WTC11 (cell line): Measurements from ENCODE around the gene MUC4. TPM values are rescaled to one million over a fixed set of nuclear protein-coding genes. Genes with fewer than 3 reads are reported as not detected.
A peak's percentile ranks its signal among the peaks of the same experiment; 100 is the strongest.

Source experiments
- ATAC-seq: fragments of 200-7000 bp; cut with Tn5 transposase; 2 replicates; pipeline ENCODE4 v1.10.0; 2021; ENCODE audit warnings: mild to moderate bottlenecking, moderate library complexity
- CTCF ChIA-PET: fragments of 300-600 bp; sonication (Branson Sonifier 250); formaldehyde crosslinking; loops from one replicate; lab custom pipeline; 2021; ENCODE audit warnings: antibody characterized with exemption; lab: Charles Lee
- POLR2A ChIA-PET: fragments of 350-600 bp; sonication (Branson Sonifier 250); formaldehyde crosslinking; loops from one replicate; lab custom pipeline; 2021; ENCODE audit warnings: antibody characterized with exemption; lab: Charles Lee
- DNase-seq: peaks from one replicate; pipeline ENCODE4 v3.0.0; 2021; ENCODE audit warnings: low spot score
- H3K27ac Mint-ChIP-seq: 2 replicates; pipeline ENCODE4 v1.8.0; 2021; ENCODE audit warnings: mixed read lengths
- H3K27me3 Mint-ChIP-seq: 2 replicates; pipeline ENCODE4 v1.8.0; 2021; ENCODE audit warnings: low read depth, mild to moderate bottlenecking, moderate library complexity, mixed read lengths
- H3K36me3 Mint-ChIP-seq: 2 replicates; pipeline ENCODE4 v1.8.0; 2021; ENCODE audit warnings: mixed read lengths
- H3K4me1 Mint-ChIP-seq: 2 replicates; pipeline ENCODE4 v1.8.0; 2022; ENCODE audit warnings: mixed read lengths
- H3K4me3 Mint-ChIP-seq: 2 replicates; pipeline ENCODE4 v1.8.0; 2021; ENCODE audit warnings: mild to moderate bottlenecking, moderate library complexity, mixed read lengths
- H3K9me3 Mint-ChIP-seq: 2 replicates; pipeline ENCODE4 v1.8.0; 2021; ENCODE audit warnings: mixed read lengths
- ATF1 ChIP-seq: sonication (generic); formaldehyde crosslinking; IDR thresholded peaks from 2 replicates; pipeline ENCODE4 v1.8.1; 2023; ENCODE audit warnings: mild to moderate bottlenecking, moderate library complexity, missing genetic modification reagents
- ETV6 ChIP-seq: sonication (generic); formaldehyde crosslinking; IDR thresholded peaks from 2 replicates; pipeline ENCODE4 v1.8.1; 2022; ENCODE audit warnings: mild to moderate bottlenecking, missing genetic modification reagents
- FOXK1 ChIP-seq: sonication (generic); formaldehyde crosslinking; IDR thresholded peaks from 2 replicates; pipeline ENCODE4 v1.8.0; 2022; ENCODE audit warnings: mild to moderate bottlenecking, moderate library complexity, missing genetic modification reagents
- GTF2I ChIP-seq: fragments of 250-450 bp; sonication (Bioruptor Pico); conservative IDR thresholded peaks from 2 replicates; pipeline ENCODE4 v1.4.0; 2021; ENCODE audit warnings: mild to moderate bottlenecking
- IRF2 ChIP-seq: sonication (generic); formaldehyde crosslinking; IDR thresholded peaks from 2 replicates; pipeline ENCODE4 v1.8.0; 2022; ENCODE audit warnings: low read depth, missing genetic modification reagents, borderline replicate concordance
- JAZF1 ChIP-seq: fragments of 250-450 bp; sonication (Bioruptor Pico); IDR thresholded peaks from 2 replicates; pipeline ENCODE4 v1.9.0; 2021; ENCODE audit warnings: moderate library complexity, mild to moderate bottlenecking, inconsistent platforms
- KAT7 ChIP-seq: sonication (generic); formaldehyde crosslinking; IDR thresholded peaks from 2 replicates; pipeline ENCODE4 v1.8.1; 2023; ENCODE audit warnings: missing genetic modification reagents, mild to moderate bottlenecking, borderline replicate concordance
- MYBL2 ChIP-seq: sonication (generic); formaldehyde crosslinking; IDR thresholded peaks from 2 replicates; pipeline ENCODE4 v1.8.1; 2023; ENCODE audit warnings: mild to moderate bottlenecking, moderate library complexity, missing genetic modification reagents
- NFE2L1 ChIP-seq: sonication (generic); formaldehyde crosslinking; IDR thresholded peaks from 2 replicates; pipeline ENCODE4 v1.8.1; 2023; ENCODE audit warnings: missing genetic modification reagents
- NR2C2 ChIP-seq: sonication (generic); formaldehyde crosslinking; IDR thresholded peaks from 2 replicates; pipeline ENCODE4 v1.8.0; 2022; ENCODE audit warnings: mild to moderate bottlenecking, missing genetic modification reagents
- OVOL2 ChIP-seq: fragments of 250-450 bp; sonication (Bioruptor Pico); IDR thresholded peaks from 2 replicates; pipeline ENCODE4 v1.9.0; 2021; ENCODE audit warnings: mild to moderate bottlenecking, borderline replicate concordance
- SP1 ChIP-seq: sonication (generic); formaldehyde crosslinking; conservative IDR thresholded peaks from 2 replicates; pipeline ENCODE4 v1.8.1; 2022; ENCODE audit warnings: missing genetic modification reagents
- ZBTB21 ChIP-seq: sonication (generic); formaldehyde crosslinking; IDR thresholded peaks from 2 replicates; pipeline ENCODE4 v1.8.1; 2023; ENCODE audit warnings: mild to moderate bottlenecking, missing genetic modification reagents, borderline replicate concordance
- ZNF121 ChIP-seq: sonication (generic); formaldehyde crosslinking; IDR thresholded peaks from 2 replicates; pipeline ENCODE4 v1.8.0; 2023; ENCODE audit warnings: missing genetic modification reagents
- ZNF138 ChIP-seq: sonication (generic); formaldehyde crosslinking; conservative IDR thresholded peaks from 2 replicates; pipeline ENCODE4 v1.8.1; 2022; ENCODE audit warnings: mild to moderate bottlenecking, moderate library complexity, missing genetic modification reagents
- ZNF317 ChIP-seq: sonication (generic); formaldehyde crosslinking; IDR thresholded peaks from 2 replicates; pipeline ENCODE4 v1.8.1; 2023; ENCODE audit warnings: low read depth, mild to moderate bottlenecking, moderate library complexity, missing genetic modification reagents, borderline replicate concordance
- ZNF671 ChIP-seq: fragments of 250-450 bp; sonication (Bioruptor Pico); IDR thresholded peaks from 2 replicates; pipeline ENCODE4 v1.8.0; 2021; ENCODE audit warnings: mild to moderate bottlenecking
- total RNA-seq: library from RNA; stranded (reverse); gene quantifications from 3 replicates; pipeline ENCODE4 v1.2.3, GENCODE V29; 2021
- TF ChIP-seq, protein P1 (sequence below): sonication (generic); formaldehyde crosslinking; IDR thresholded peaks from 2 replicates; pipeline ENCODE4 v1.8.0; 2023; ENCODE audit warnings: mild to moderate bottlenecking, missing genetic modification reagents
- TF ChIP-seq, protein P2 (sequence below): sonication (generic); formaldehyde crosslinking; IDR thresholded peaks from 2 replicates; pipeline ENCODE4 v1.8.0; 2022; ENCODE audit warnings: missing genetic modification reagents
- TF ChIP-seq, protein P3 (sequence below): sonication (generic); formaldehyde crosslinking; IDR thresholded peaks from 2 replicates; pipeline ENCODE4 v1.8.1; 2022; ENCODE audit warnings: low read depth, missing genetic modification reagents, borderline replicate concordance
- TF ChIP-seq, protein P4 (sequence below): sonication (generic); formaldehyde crosslinking; IDR thresholded peaks from 2 replicates; pipeline ENCODE4 v1.8.1; 2023; ENCODE audit warnings: mild to moderate bottlenecking, moderate library complexity, missing genetic modification reagents
- TF ChIP-seq, protein P5 (sequence below): fragments of 200-600 bp; IDR thresholded peaks from 2 replicates; pipeline ENCODE4 v1.8.0; 2022; ENCODE audit warnings: antibody characterized with exemption
- TF ChIP-seq, protein P6 (sequence below): sonication (generic); formaldehyde crosslinking; IDR thresholded peaks from 2 replicates; pipeline ENCODE4 v1.8.0; 2022; ENCODE audit warnings: mild to moderate bottlenecking, missing genetic modification reagents
- TF ChIP-seq, protein P7 (sequence below): sonication (generic); formaldehyde crosslinking; IDR thresholded peaks from 2 replicates; pipeline ENCODE4 v1.8.1; 2023; ENCODE audit warnings: mild to moderate bottlenecking, missing genetic modification reagents, moderate library complexity

The MUC4 gene
- total RNA-seq, 1 experiment from 2014 or later, result 2.1 TPM

DNA sequence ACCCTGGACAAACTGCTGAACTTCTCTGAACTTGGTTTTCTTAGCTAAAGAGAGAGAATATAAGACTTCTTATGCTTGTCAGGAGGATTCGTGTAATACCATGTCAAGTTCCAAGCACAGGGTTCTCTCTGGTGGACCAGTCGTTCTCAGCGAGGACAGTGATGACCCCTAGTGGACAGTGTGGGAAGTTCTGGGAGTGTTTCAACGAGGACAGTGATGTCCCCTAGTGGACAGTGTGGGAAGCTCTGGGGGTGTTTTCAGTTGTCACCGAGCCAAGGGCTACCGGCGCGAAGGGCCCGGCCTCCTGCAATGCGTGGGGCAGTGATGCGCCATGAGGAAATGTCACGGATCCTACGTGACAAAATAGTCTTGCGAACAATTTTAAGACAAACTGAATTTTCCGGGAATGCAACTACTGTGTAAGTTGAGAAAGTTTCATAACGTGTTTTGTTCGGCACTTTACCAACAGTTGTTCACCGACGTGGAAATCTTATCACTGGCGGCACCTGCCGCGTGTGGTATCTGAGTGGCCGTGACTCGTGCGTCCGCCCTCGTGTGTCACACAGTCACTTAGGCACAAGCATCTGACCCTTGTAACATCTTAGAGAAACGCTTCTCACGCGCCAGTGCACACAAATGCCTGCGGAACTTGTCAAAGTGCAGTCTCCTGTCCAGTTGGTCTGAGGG is 39.3 kb upstream of the MUC4 start:
- ATAC-seq (peak; percentile 87), DNase-seq (peak; percentile 90)
- no peaks in the 10 kb centered on the region for H3K9me3 Mint-ChIP-seq
- no peak overlapping the region for H3K4me3 Mint-ChIP-seq
- H3K36me3 Mint-ChIP-seq, result no peaks in the 10 kb centered on the region
- no peak overlapping the region for H3K27ac Mint-ChIP-seq
- 0 out of 2 replicates have a peak, but pooled peaks cover 4% of the 10 kb centered on the region for H3K27me3 Mint-ChIP-seq
- CTCF ChIA-PET, result interaction anchor here (0.6 to 3.0 kb wide), 34 partner anchors 8 to 294 kb away, joined by 3 to 37 read pairs (median 4); partner anchors contain the start of gene MUC4
- POLR2A ChIA-PET, result no interaction called here
- peaks cover 12% of the 10 kb centered on the region for H3K4me1 Mint-ChIP-seq
- TF ChIP-seq ATF1, result no peak
- TF ChIP-seq ZNF317 (CRISPR knock-in tag), result no peak
- TF ChIP-seq, protein P1, sequence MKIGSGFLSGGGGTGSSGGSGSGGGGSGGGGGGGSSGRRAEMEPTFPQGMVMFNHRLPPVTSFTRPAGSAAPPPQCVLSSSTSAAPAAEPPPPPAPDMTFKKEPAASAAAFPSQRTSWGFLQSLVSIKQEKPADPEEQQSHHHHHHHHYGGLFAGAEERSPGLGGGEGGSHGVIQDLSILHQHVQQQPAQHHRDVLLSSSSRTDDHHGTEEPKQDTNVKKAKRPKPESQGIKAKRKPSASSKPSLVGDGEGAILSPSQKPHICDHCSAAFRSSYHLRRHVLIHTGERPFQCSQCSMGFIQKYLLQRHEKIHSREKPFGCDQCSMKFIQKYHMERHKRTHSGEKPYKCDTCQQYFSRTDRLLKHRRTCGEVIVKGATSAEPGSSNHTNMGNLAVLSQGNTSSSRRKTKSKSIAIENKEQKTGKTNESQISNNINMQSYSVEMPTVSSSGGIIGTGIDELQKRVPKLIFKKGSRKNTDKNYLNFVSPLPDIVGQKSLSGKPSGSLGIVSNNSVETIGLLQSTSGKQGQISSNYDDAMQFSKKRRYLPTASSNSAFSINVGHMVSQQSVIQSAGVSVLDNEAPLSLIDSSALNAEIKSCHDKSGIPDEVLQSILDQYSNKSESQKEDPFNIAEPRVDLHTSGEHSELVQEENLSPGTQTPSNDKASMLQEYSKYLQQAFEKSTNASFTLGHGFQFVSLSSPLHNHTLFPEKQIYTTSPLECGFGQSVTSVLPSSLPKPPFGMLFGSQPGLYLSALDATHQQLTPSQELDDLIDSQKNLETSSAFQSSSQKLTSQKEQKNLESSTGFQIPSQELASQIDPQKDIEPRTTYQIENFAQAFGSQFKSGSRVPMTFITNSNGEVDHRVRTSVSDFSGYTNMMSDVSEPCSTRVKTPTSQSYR (CRISPR knock-in tag), result no peak
- TF ChIP-seq, protein P2, sequence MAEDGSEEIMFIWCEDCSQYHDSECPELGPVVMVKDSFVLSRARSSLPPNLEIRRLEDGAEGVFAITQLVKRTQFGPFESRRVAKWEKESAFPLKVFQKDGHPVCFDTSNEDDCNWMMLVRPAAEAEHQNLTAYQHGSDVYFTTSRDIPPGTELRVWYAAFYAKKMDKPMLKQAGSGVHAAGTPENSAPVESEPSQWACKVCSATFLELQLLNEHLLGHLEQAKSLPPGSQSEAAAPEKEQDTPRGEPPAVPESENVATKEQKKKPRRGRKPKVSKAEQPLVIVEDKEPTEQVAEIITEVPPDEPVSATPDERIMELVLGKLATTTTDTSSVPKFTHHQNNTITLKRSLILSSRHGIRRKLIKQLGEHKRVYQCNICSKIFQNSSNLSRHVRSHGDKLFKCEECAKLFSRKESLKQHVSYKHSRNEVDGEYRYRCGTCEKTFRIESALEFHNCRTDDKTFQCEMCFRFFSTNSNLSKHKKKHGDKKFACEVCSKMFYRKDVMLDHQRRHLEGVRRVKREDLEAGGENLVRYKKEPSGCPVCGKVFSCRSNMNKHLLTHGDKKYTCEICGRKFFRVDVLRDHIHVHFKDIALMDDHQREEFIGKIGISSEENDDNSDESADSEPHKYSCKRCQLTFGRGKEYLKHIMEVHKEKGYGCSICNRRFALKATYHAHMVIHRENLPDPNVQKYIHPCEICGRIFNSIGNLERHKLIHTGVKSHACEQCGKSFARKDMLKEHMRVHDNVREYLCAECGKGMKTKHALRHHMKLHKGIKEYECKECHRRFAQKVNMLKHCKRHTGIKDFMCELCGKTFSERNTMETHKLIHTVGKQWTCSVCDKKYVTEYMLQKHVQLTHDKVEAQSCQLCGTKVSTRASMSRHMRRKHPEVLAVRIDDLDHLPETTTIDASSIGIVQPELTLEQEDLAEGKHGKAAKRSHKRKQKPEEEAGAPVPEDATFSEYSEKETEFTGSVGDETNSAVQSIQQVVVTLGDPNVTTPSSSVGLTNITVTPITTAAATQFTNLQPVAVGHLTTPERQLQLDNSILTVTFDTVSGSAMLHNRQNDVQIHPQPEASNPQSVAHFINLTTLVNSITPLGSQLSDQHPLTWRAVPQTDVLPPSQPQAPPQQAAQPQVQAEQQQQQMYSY (CRISPR knock-in tag), result no peak
- no peak for TF ChIP-seq KAT7 (CRISPR knock-in tag)
- TF ChIP-seq, protein P3, sequence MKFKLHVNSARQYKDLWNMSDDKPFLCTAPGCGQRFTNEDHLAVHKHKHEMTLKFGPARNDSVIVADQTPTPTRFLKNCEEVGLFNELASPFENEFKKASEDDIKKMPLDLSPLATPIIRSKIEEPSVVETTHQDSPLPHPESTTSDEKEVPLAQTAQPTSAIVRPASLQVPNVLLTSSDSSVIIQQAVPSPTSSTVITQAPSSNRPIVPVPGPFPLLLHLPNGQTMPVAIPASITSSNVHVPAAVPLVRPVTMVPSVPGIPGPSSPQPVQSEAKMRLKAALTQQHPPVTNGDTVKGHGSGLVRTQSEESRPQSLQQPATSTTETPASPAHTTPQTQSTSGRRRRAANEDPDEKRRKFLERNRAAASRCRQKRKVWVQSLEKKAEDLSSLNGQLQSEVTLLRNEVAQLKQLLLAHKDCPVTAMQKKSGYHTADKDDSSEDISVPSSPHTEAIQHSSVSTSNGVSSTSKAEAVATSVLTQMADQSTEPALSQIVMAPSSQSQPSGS, result no peak
- TF ChIP-seq GTF2I, result no peak
- no peak for TF ChIP-seq NFE2L1 (CRISPR knock-in tag)
- TF ChIP-seq, protein P4, sequence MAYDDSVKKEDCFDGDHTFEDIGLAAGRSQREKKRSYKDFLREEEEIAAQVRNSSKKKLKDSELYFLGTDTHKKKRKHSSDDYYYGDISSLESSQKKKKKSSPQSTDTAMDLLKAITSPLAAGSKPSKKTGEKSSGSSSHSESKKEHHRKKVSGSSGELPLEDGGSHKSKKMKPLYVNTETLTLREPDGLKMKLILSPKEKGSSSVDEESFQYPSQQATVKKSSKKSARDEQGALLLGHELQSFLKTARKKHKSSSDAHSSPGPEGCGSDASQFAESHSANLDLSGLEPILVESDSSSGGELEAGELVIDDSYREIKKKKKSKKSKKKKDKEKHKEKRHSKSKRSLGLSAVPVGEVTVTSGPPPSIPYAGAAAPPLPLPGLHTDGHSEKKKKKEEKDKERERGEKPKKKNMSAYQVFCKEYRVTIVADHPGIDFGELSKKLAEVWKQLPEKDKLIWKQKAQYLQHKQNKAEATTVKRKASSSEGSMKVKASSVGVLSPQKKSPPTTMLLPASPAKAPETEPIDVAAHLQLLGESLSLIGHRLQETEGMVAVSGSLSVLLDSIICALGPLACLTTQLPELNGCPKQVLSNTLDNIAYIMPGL (CRISPR knock-in tag), result peak; percentile 73
- no peak for TF ChIP-seq OVOL2
- TF ChIP-seq SP1 (CRISPR knock-in tag), result no peak
- peak; percentile 72; the same call in 1 of the 2 replicates for TF ChIP-seq ETV6 (CRISPR knock-in tag)
- TF ChIP-seq MYBL2 (CRISPR knock-in tag), result no peak
- no peak for TF ChIP-seq ZNF121 (CRISPR knock-in tag)
- no peak for TF ChIP-seq ZBTB21 (CRISPR knock-in tag)
- TF ChIP-seq IRF2 (CRISPR knock-in tag), result no peak
- no peak for TF ChIP-seq ZNF671 (CRISPR knock-in tag)
- TF ChIP-seq NR2C2 (CRISPR knock-in tag), result no peak
- no peak for TF ChIP-seq ZNF138 (CRISPR knock-in tag)
- TF ChIP-seq, protein P5, sequence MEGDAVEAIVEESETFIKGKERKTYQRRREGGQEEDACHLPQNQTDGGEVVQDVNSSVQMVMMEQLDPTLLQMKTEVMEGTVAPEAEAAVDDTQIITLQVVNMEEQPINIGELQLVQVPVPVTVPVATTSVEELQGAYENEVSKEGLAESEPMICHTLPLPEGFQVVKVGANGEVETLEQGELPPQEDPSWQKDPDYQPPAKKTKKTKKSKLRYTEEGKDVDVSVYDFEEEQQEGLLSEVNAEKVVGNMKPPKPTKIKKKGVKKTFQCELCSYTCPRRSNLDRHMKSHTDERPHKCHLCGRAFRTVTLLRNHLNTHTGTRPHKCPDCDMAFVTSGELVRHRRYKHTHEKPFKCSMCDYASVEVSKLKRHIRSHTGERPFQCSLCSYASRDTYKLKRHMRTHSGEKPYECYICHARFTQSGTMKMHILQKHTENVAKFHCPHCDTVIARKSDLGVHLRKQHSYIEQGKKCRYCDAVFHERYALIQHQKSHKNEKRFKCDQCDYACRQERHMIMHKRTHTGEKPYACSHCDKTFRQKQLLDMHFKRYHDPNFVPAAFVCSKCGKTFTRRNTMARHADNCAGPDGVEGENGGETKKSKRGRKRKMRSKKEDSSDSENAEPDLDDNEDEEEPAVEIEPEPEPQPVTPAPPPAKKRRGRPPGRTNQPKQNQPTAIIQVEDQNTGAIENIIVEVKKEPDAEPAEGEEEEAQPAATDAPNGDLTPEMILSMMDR, result peak; percentile 100
- TF ChIP-seq, protein P6, sequence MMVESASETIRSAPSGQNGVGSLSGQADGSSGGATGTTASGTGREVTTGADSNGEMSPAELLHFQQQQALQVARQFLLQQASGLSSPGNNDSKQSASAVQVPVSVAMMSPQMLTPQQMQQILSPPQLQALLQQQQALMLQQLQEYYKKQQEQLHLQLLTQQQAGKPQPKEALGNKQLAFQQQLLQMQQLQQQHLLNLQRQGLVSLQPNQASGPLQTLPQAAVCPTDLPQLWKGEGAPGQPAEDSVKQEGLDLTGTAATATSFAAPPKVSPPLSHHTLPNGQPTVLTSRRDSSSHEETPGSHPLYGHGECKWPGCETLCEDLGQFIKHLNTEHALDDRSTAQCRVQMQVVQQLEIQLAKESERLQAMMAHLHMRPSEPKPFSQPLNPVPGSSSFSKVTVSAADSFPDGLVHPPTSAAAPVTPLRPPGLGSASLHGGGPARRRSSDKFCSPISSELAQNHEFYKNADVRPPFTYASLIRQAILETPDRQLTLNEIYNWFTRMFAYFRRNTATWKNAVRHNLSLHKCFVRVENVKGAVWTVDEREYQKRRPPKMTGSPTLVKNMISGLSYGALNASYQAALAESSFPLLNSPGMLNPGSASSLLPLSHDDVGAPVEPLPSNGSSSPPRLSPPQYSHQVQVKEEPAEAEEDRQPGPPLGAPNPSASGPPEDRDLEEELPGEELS (CRISPR knock-in tag), result no peak
- TF ChIP-seq JAZF1 (CRISPR knock-in tag), result no peak
- TF ChIP-seq, protein P7, sequence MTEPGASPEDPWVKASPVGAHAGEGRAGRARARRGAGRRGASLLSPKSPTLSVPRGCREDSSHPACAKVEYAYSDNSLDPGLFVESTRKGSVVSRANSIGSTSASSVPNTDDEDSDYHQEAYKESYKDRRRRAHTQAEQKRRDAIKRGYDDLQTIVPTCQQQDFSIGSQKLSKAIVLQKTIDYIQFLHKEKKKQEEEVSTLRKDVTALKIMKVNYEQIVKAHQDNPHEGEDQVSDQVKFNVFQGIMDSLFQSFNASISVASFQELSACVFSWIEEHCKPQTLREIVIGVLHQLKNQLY, result no peak
- TF ChIP-seq FOXK1 (CRISPR knock-in tag), result 0 out of 2 replicates have a peak, but pooled peaks have one; percentile 20
